Heart right ventricle (tissue), 16 donors: Measurements from ENCODE around the gene UIMC1. TPM values are rescaled to one million over a fixed set of nuclear protein-coding genes. Genes with fewer than 3 reads are reported as not detected.

ENCODE experiments used
- ATAC-seq, 8 donors: fragments of 200-7000 bp; cut with Tn5 transposase; one replicate each; pipeline ENCODE4 v1.9.1; 2020; ENCODE audit warnings: mild to moderate bottlenecking in 8 of 8, moderate library complexity in 8 of 8, moderate number of reproducible peaks in 1 of 8
- DNase-seq, 2 donors: peaks; one replicate each; pipeline ENCODE4 v3.0.0-alpha.2; 2020
- H3K27ac ChIP-seq, 10 donors: fragments of 200-600 bp; sonication (generic) in 2 of 10; one replicate each; pipeline versions ENCODE4 v1.5.0 to v1.8.0; 2020 to 2022; ENCODE audit warnings: mild to moderate bottlenecking in 3 of 10
- H3K27me3 ChIP-seq, 7 donors: fragments of 200-600 bp; one replicate each; pipeline ENCODE4 v1.8.0; 2021 to 2022; ENCODE audit warnings: mild to moderate bottlenecking in 2 of 7
- H3K36me3 ChIP-seq, 9 donors: fragments of 200-600 bp; sonication (generic) in 1 of 9; one replicate each; pipeline versions ENCODE4 v1.5.0 to v1.8.0; 2020 to 2022; ENCODE audit warnings: mild to moderate bottlenecking in 2 of 9
- H3K4me1 ChIP-seq, 9 donors: fragments of 200-600 bp; sonication (generic) in 1 of 9; one replicate each; pipeline versions ENCODE4 v1.5.0 to v1.8.0; 2020 to 2022; ENCODE audit warnings: mild to moderate bottlenecking in 4 of 9
- H3K4me3 ChIP-seq, 10 donors: fragments of 200-600 bp; sonication (generic) in 2 of 10; one replicate each; pipeline versions ENCODE4 v1.5.0 to v1.8.0; 2020 to 2022; ENCODE audit warnings: mild to moderate bottlenecking in 7 of 10, moderate library complexity in 2 of 10
- H3K9me3 ChIP-seq, 11 donors: fragments of 200-600 bp in 10 of 11; sonication (generic) in 2 of 11; one replicate each; pipeline versions ENCODE4 v1.5.0 to v1.8.0; 2013 to 2022; ENCODE audit warnings: mild to moderate bottlenecking in 2 of 11, control low read depth in 1 of 11, moderate library complexity in 1 of 11
- CTCF ChIP-seq, 9 donors: fragments of 200-600 bp; sonication (generic) in 2 of 9; IDR thresholded peaks; one replicate each; pipeline versions ENCODE4 v1.5.0 to v1.8.0; 2021 to 2022; ENCODE audit warnings: antibody characterized with exemption in 9 of 9, mild to moderate bottlenecking in 5 of 9, moderate library complexity in 1 of 9
- WGBS, 2 donors: extraction: QIAGEN DNeasy Blood & Tissue Kit; methylation state at CpG; one replicate each; pipeline ENCODE4 v1.1.7; 2013; ENCODE audit warnings: inconsistent platforms in 1 of 2; 5-methylcytosine and 5-hydroxymethylcytosine counted together
- intact Hi-C, 10 donors: fragments of 100-400 bp; cut with DNase I; formaldehyde crosslinking; loops; one replicate each; pipeline versions ENCODE4 v1.11.1 to v1.14.2; 2022
- polyA plus RNA-seq, 2 donors: library from polyadenylated mRNA; stranded (reverse); fragments of 200-250 nt; gene quantifications; one replicate each; pipeline ENCODE4 v1.2.3, GENCODE V29; 2013
- total RNA-seq, 10 donors: library from RNA; stranded (reverse); fragmentation: NEBNext Ultra II Directional in 3 of 10; extraction: Animal tissue kit (Norgen Biotek cat#: 25700) in 3 of 10; gene quantifications; one replicate each; pipeline versions ENCODE4 v1.2.1 to v1.2.4, GENCODE V29; 2021 to 2023
- donor health status: Arrhythmogenic right ventricular cardiomyopathy.
- donor health status: ischemic (EF 13 %, LVEDD 7.1; RV severe dilation, severe dysfunction).
- donor health status: healthy with polysubstance abuse.
- donor health status: DM: no; HTN: yes; CAD: no.
- donor health status: DM: no; HTN: no; CAD: no.
- donor health status: ischemic (EF 25% LVEDD 6.9; RV normal size, moderate dysfunction).
- donor health status: ischemic (EF 25% LVEDD 5.7; RV mildly dilated, moderate dysfunction).
- donor health status: healthy.
- donor health status: DM: yes; HTN: yes; CAD: no.
- donor health status: Ischemic cardiomyopathy.
- donor health status: ischemic (EF 35%, LVEDD 5.7; RV mildly dilated, moderate dysfunction).
- donor health status: nonischemic (EF 11% LVEDD 7.7; RV severe dilation, severe dysfunction).
- donor health status: DM: yes; HTN: yes; CAD: no.
- donor health status: PGD.
- donor health status: ischemic (EF 29% LVEDD 5.4; RV normal size, mild dysfunction).
- donor health status: nonischemic (EF 23%, LVEDD 6.1; RV moderate dilation, normal function).

Gene UIMC1
- total and polyA plus RNA-seq, 12 donors = 24.0 to 45.5 (median 35.3) TPM

GRCh38 chr5:177029498-177029897 is 22.9 kb upstream of the UIMC1 start:
- DNase-seq = no peak
- no peak for ATAC-seq
- H3K27ac ChIP-seq = no peak overlapping the region
- H3K36me3 ChIP-seq = peaks cover 0 to 46% (median 3%) of the 10 kb centered on the region in 9 donors
- peaks cover 0 to 17% (median 9%) of the 10 kb centered on the region in 11 donors for H3K9me3 ChIP-seq
- 97% methylated on average over 6 of the region's 6 CpGs for WGBS, 2 donors
- H3K4me1 ChIP-seq = peaks cover 0 to 12% (median 0%) of the 10 kb centered on the region in 9 donors
- TF ChIP-seq CTCF (IDR thresholded peaks at IDR 0.05) = no peak
- no peak overlapping the region for H3K4me3 ChIP-seq
- intact Hi-C loops = no loop called here
- H3K27me3 ChIP-seq = no peaks in the 10 kb centered on the region

- H3K9me3 ChIP-seq = peaks cover 0 to 17% (median 9%) of the 10 kb centered on the region in 11 donors
- no peaks in the 10 kb centered on the region for H3K27me3 ChIP-seq
- intact Hi-C loops = no loop called here
- WGBS, 2 donors = 97 to 98% methylated on average over 2 of the region's 2 CpGs
- no peak overlapping the region for H3K4me3 ChIP-seq
- TF ChIP-seq CTCF (IDR thresholded peaks at IDR 0.05) = no peak
- H3K36me3 ChIP-seq = peaks cover 0 to 41% (median 3%) of the 10 kb centered on the region in 9 donors
- no peak overlapping the region for H3K27ac ChIP-seq
- DNase-seq = no peak
- peaks cover 0 to 19% (median 9%) of the 10 kb centered on the region in 9 donors for H3K4me1 ChIP-seq
- ATAC-seq = no peak
Observed at GRCh38 chr5:177027665-177028064, 21.1 kb upstream of the UIMC1 start.

GRCh38 chr5:177025101-177025601 is 18.6 kb upstream of the UIMC1 start:
- Histone ChIP-seq H3K27me3 (no peaks in the 10 kb centered on the region), H3K9me3 (no peaks in the 10 kb centered on the region), H3K4me3 (no peak overlapping the region), H3K4me1 (peaks cover 0 to 27% (median 18%) of the 10 kb centered on the region in 9 donors), H3K27ac (no peak overlapping the region), H3K36me3 (peaks cover 0 to 34% (median 0%) of the 10 kb centered on the region in 9 donors)
- no peak for ATAC-seq
- intact Hi-C loops = no loop called here
- no peak for DNase-seq
- WGBS, 2 donors = 73 to 85% methylated on average over 3 of the region's 3 CpGs
- TF ChIP-seq CTCF (IDR thresholded peaks at IDR 0.05) = no peak

GRCh38 chr5:177024559-177024958 is 18.0 kb upstream of the UIMC1 start:
- ATAC-seq = no peak
- TF ChIP-seq CTCF (IDR thresholded peaks at IDR 0.05) = no peak
- Histone ChIP-seq H3K27ac (no peak overlapping the region), H3K36me3 (peaks cover 0 to 29% (median 0%) of the 10 kb centered on the region in 9 donors), H3K9me3 (no peaks in the 10 kb centered on the region), H3K4me1 (peaks cover 0 to 27% (median 18%) of the 10 kb centered on the region in 9 donors), H3K4me3 (no peak overlapping the region), H3K27me3 (no peaks in the 10 kb centered on the region)
- intact Hi-C loops = no loop called here
- no peak for DNase-seq
- WGBS, 2 donors = 96 to 97% methylated on average over 1 of the region's 1 CpG
